22Rv1 (cell line): ENCODE measurements around the gene EXOSC5.

ENCODE experiments used
- ZFX ChIP-seq: fragments of 450-650 bp; IDR thresholded peaks from 2 replicates; pipeline ENCODE4 v1.6.1; 2017; ENCODE audit warnings: antibody characterized with exemption, borderline replicate concordance
- TF ChIP-seq, protein P1 (sequence below): fragments of 450-650 bp; IDR thresholded peaks from 2 replicates; pipeline ENCODE4 v1.5.1; 2017; ENCODE audit warnings: mild to moderate bottlenecking

DNA sequence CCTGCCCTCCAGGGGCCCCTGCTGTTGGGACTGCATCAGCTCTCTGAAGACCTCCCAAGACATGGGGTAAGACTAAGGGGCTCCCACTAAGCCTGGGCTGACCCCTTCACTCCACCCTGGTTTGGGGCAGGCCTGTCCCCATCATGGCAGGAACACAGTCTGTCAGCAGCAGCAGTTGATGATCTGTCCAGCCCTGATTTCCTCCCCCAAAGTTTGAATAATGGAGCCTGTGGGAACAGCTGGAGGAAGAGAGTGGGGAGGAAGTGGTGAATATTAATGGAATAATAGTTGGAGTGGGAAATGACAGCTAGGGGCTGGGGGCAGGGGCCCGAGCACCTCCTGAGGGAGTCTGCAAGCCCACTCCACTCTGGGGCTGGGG lies 31.3 kb upstream of the EXOSC5 start:
- TF ChIP-seq, protein P1, sequence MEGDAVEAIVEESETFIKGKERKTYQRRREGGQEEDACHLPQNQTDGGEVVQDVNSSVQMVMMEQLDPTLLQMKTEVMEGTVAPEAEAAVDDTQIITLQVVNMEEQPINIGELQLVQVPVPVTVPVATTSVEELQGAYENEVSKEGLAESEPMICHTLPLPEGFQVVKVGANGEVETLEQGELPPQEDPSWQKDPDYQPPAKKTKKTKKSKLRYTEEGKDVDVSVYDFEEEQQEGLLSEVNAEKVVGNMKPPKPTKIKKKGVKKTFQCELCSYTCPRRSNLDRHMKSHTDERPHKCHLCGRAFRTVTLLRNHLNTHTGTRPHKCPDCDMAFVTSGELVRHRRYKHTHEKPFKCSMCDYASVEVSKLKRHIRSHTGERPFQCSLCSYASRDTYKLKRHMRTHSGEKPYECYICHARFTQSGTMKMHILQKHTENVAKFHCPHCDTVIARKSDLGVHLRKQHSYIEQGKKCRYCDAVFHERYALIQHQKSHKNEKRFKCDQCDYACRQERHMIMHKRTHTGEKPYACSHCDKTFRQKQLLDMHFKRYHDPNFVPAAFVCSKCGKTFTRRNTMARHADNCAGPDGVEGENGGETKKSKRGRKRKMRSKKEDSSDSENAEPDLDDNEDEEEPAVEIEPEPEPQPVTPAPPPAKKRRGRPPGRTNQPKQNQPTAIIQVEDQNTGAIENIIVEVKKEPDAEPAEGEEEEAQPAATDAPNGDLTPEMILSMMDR = no peak
- TF ChIP-seq ZFX = no peak
